Sigmoid colon (tissue), 4 donors: Measurements from ENCODE around the gene GOLGA6D.
"Not testable (repeated sequence)": the region's sequence is repeated elsewhere in the genome, so short reads cannot be mapped to it uniquely, and the experiment has no call there.

ENCODE experiments used
- EP300 ChIP-seq, 4 donors: sonication (generic); formaldehyde crosslinking; IDR thresholded peaks; one replicate each; pipeline ENCODE4 v1.6.1; 2017; ENCODE audit warnings: antibody characterized with exemption in 4 of 4
- TF ChIP-seq, protein P1 (sequence below), 4 experiments: fragments of 450-650 bp in 3 of 4; fragments of 200-600 bp in 1 of 4; IDR thresholded peaks; one replicate each; pipeline ENCODE4 v1.5.1; 2016 to 2019; ENCODE audit warnings: antibody characterized with exemption in 4 of 4, mild to moderate bottlenecking in 3 of 4, moderate library complexity in 2 of 4

DNA sequence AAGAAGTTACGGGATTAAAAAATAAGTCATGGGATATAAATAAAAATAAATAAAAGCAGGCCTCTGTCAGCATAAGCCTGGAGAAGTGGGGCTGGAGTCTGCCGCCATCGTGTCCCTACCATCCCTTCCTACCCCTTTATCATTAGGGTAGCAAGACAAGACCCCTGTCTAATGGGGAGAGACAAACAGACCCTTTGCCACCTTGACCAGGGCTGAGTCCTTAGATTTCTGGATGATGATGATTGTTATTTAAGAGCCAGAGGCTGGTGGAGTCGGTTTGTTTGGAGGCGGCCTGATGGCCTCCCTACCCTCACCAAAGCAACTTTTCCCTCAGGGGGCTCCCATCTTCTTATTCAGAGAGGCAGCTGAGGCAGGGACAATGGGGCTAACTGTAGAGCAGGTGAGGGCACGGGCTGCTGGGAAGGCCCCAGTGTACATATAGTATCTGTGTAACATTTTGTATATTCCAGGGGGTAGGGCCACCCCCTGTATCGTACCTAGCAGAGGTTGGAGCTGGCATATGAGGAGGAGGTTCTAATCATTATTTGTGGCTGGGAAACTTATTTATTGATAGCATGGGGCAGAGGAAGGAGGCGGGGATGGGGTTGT lies 8.8 kb upstream of the GOLGA6D start:
- TF ChIP-seq, protein P1, sequence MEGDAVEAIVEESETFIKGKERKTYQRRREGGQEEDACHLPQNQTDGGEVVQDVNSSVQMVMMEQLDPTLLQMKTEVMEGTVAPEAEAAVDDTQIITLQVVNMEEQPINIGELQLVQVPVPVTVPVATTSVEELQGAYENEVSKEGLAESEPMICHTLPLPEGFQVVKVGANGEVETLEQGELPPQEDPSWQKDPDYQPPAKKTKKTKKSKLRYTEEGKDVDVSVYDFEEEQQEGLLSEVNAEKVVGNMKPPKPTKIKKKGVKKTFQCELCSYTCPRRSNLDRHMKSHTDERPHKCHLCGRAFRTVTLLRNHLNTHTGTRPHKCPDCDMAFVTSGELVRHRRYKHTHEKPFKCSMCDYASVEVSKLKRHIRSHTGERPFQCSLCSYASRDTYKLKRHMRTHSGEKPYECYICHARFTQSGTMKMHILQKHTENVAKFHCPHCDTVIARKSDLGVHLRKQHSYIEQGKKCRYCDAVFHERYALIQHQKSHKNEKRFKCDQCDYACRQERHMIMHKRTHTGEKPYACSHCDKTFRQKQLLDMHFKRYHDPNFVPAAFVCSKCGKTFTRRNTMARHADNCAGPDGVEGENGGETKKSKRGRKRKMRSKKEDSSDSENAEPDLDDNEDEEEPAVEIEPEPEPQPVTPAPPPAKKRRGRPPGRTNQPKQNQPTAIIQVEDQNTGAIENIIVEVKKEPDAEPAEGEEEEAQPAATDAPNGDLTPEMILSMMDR (IDR thresholded peaks at IDR 0.05), result not testable (repeated sequence)
- TF ChIP-seq EP300 (IDR thresholded peaks at IDR 0.05), result not testable (repeated sequence)
